Cortex of kidney (tissue), 1 donor: ENCODE results near the gene OR11H1.
"Not testable (repeated sequence)": the region's sequence is repeated elsewhere in the genome, so short reads cannot be mapped to it uniquely, and the experiment has no call there.

Experiments used
- DNase-seq: peaks from one replicate; lab custom pipeline; 2025; lab: John Stamatoyannopoulos, UW

Gene OR11H1, protein sequence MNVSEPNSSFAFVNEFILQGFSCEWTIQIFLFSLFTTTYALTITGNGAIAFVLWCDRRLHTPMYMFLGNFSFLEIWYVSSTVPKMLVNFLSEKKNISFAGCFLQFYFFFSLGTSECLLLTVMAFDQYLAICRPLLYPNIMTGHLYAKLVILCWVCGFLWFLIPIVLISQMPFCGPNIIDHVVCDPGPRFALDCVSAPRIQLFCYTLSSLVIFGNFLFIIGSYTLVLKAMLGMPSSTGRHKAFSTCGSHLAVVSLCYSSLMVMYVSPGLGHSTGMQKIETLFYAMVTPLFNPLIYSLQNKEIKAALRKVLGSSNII

DNA sequence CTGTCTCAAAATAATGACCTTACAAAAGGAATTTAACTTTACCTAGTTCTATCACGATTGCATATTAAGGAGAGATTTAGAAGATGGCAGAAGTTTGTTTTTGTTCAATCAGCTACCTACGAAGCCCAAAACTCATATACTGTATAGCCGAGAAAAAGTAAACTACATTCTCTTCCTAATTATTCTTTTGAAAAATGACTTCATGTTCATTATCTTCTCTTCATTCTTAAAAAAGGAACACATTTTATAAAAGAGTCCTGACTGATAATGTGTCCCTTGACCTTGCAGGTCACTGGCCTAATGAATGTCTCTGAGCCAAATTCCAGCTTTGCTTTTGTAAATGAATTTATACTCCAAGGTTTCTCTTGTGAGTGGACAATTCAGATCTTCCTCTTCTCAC, at the start of gene OR11H1:
Gene OR11H1 (plus strand): TSS at position 301 of the 400 bp plus-strand sequence. CDS start 0 bp downstream, at position 301.
- DNase-seq: not testable (repeated sequence)

DNA sequence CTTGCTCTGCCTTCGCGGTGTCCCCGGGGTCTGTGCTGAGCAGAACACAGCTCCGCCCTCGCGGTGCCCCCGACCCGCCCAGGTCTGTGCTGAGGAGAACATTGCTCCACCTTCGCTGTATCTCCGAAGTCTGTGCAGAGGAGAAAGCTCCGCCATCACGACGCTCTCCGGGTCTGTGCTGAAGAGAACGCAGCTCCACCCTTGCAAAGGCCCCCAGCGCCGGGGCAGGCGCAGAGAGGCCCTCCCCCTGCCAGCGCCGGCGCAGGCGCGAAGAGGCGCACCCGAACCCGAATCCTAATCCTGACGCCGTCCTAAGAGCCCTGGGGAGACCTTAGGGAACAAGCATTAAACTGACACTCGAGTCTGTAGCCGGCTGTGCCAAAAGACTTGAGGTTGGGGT, 18.0 kb upstream of the OR11H1 start:
- not testable (repeated sequence) for DNase-seq

DNA sequence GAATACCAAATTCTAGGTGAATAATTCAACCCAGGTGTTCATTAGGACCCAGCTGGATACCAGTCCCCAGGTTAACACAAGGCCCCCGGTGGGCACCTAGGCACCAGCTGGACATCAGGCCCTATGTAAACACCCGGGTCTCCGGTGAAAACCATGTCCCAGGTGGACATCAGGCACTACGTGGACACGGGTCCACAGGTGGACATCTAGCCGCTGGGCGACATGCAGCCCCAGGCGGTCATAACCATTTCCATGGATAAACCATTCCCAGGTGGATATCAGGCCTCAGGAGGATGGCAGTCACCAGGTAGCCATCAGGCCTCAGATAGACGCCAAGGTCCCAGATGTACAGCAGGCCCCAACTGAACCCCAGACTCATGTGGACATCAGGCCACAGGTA, 12.1 kb upstream of the OR11H1 start:
- DNase-seq: not testable (repeated sequence)

DNA sequence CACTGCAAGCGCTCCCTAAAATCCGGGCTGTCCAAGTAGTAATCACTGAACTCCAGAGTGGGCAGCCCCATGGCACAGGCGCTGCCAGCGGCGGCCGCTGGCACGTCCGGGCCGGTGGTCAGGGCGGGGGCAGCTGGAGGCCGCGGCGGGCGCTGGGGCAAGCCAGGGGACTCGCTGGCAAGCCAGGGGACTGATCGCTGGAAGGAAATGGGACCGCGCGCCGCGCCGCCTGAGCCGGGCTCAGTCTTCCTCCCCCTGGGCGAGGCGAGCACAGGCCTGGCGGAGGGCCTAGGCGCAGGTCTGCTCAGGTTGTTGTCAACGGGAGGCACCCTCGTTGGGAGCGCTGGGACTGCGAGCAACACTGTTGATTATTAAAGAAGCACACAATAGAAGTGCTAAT, 25.8 kb downstream of the OR11H1 start:
- peak; percentile 7 for DNase-seq

DNA sequence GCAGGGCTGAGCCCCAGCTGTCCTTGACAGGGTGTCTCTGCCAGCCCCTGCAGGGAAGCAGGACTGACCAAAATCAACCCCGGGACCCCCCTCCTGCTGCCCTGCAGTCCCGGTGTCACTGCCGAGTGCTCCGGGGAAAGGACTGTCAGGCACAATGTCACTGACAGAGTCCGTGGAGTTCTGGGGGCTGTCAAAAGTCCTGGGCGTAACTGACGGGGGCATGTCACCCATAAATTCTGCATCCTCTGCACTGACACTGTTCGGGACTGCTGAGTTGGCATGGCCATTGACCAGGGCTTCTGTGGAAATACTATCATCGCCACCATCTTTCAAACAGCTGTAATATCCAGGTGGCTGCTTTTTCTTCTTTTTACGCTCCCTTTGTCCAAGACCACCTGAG, 35.5 kb downstream of the OR11H1 start:
- DNase-seq: not testable (repeated sequence)

DNA sequence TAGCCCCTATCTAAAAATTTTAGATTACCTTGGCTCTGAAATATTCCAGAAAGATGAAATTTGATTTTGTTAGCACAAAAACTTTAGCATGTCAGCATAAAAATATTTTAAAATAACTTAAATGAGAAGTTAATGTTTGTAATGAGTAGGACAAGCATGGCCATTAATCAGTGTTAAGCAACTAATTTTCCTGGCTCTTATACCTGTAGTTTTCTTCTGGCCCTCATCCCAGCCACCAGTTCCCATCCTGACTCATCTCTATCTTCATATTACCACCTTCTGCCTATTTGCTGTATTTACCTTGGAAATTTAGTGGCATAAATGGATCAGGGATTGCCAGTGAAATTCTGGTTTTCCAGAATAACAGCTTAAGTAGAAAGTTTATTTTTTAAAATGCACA, 37.1 kb downstream of the OR11H1 start:
- DNase-seq: not testable (repeated sequence)
